ENCODE data around the gene ETV3.

The ETV3 gene

DNA sequence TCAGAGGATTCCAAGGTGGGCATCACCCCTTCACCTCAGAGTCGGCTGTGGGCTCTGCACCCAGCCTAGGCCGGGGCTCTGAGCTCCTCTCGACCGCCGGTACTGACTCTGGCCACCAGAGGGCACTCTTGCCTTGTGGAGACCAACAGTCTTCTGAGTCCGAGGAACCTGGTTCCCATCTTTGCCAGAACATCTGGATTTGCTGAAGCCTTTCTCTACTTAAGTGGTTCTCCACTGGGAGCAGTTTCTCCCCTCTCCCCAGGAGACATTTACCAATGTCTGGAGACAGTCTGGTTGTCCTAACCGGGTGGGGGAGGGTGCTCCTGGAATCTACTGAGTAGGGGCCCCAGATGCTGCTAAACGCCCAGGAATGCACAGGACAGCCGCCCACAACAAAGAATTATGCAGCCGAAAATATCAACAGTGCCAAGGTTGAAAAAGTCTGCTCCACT is 48.0 kb downstream of the ETV3 start:
- peak; percentile 94 for DNase-seq

GRCh38 chr1:157089789-157090188 is 48.4 kb downstream of the ETV3 start:
- DNase-seq, result no peak

DNA sequence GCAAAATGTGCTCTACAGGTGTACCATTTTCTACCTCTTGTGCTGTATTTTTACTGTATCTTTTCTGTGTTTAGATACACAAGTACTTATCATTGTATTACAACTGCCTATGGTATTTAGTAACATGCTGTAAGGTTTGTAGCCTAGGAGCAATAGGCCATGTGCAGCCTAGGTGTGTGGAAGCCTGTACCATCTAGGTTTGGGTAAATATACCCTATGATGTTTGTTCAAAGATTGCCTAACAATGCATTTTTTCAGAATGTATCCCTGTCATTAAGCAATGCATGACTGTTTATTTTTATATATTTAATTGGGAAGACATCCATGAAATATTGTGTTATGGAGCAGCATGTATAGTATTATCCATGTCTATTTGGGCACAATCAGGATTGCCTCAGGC is 49.6 kb downstream of the ETV3 start:
- DNase-seq, result no peak

DNA sequence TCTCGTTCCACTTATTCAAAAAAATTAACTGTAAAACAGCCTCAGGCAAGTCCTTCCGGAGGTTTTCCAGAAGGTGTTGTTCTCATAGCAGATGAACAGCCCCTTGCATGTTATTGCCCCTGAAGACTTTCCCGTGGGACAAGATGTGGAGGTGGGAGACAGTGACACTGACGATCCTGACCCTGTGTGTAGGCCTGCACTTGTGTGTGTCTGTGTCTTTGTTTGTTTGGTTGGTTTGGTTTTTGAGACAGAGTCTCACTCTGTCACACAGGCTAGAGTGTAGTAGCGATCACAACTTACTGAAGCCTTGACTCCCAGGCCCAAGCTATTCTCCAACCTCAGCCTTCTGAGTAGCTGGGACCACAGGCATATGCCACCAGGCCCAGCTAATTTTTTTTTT is 51.2 kb downstream of the ETV3 start:
- DNase-seq, result no peak

- no peak for DNase-seq
Measured at GRCh38 chr1:157086299-157086698, 51.9 kb downstream of the ETV3 start.

- peak; percentile 13 for DNase-seq
Measured at GRCh38 chr1:157085421-157085820, 52.8 kb downstream of the ETV3 start.

GRCh38 chr1:157084720-157085119 is 53.5 kb downstream of the ETV3 start:
- no peak for DNase-seq

DNA sequence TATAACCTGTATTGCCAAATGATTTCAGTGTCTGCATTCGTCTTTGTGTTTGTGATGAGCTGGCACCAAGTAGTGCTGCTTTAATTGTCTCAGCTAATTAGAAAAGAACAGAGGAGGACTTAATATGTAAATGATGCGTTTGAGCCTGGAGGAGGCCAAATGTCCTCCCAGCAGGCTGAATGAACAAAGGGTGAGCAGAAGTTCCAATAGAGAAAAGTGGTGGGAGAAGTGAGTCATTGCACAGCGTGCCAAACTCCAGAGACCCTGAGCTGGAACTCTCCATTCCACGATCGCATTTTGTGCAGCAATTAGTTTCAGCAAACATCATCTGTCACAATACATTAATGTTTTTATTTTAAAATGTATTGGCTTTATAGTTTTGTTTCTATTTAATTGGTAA is 56.5 kb downstream of the ETV3 start:
- no peak for DNase-seq

- no peak for DNase-seq
Measured at GRCh38 chr1:157080714-157081113, 57.5 kb downstream of the ETV3 start.

DNA sequence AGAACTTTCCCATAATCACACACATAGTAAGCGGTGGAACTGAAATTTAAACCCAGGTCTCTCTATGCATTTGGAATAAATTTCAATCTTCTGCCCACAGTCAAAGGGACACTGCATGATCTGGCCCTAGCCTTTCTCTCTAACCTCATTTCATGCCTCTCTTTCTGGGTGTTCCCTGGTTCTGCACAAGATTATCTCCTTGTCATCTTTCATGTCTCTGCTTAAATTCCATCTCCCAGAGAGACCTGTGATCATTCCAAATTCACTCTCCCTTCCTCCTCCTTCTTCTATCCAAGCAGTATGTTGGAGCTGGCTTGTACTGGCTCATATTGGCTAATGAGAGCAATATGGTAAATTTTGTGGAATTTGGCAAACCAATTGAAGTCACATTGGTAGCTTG is 60.8 kb downstream of the ETV3 start:
- DNase-seq, result no peak

DNA sequence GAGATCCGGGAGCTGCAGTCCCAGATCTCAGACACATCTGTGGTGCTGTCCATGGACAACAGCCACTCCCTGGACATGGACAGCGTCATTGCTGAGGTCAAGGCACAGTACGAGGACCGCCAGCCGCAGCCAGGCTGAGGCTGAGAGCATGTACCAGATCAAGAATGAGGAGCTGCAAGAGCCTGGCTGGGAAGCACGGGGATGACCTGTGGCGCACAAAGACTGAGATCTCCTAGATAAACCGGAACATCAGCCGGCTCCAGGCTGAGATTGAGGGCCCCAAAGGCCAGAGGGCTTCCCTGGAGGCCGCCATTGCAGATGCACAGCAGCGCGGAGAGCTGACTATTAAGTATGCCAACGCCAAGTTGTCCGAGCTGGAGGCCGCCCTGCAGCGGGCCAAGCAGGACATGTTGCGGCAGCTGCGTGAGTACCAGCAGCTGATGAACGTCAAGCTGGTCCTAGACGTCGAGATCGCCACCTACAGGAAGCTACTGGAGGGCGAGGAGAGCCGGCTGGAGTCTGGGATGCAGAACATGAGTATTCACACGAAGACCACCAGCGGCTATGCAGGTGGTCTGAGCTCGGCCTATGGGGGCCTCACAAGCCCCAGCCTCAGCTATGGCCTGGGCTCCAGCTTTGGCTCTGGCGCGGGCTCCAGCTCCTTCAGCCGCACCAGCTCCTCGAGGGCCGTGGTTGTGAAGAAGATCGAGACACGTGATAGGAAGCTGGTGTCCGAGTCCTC is 64.1 kb downstream of the ETV3 start:
- DNase-seq, result peak; percentile 61
